RWPE2 (cell line): ENCODE data around the gene IRF2.

Experiments
- ATAC-seq: fragments of 200-7000 bp; cut with Tn5 transposase; 3 replicates; pipeline ENCODE4 v1.9.1; 2021; ENCODE audit warnings: low read depth
- DNase-seq: peaks from one replicate; pipeline ENCODE4 v3.0.0-alpha.2; 2020; ENCODE audit warnings: low spot score
- H3K27ac ChIP-seq: fragments of 450-650 bp; 2 replicates; pipeline ENCODE4 v1.5.1; 2017; ENCODE audit warnings: mild to moderate bottlenecking; ENCODE audit not compliant: poor library complexity, severe bottlenecking
- H3K27me3 ChIP-seq: fragments of 250-450 bp; sonication (Bioruptor Pico); 2 replicates; pipeline ENCODE4 v1.5.1; 2021; ENCODE audit warnings: mild to moderate bottlenecking, moderate library complexity; ENCODE audit not compliant: insufficient read depth, poor library complexity, severe bottlenecking
- H3K36me3 ChIP-seq: fragments of 250-450 bp; sonication (Bioruptor Pico); 2 replicates; pipeline ENCODE4 v1.5.1; 2020; ENCODE audit warnings: low read depth, mild to moderate bottlenecking, moderate library complexity
- H3K4me1 ChIP-seq: fragments of 250-450 bp; sonication (Bioruptor Pico); 2 replicates; pipeline ENCODE4 v1.5.1; 2021; ENCODE audit warnings: mild to moderate bottlenecking, moderate library complexity; ENCODE audit not compliant: insufficient read depth, poor library complexity, severe bottlenecking
- H3K4me3 ChIP-seq: fragments of 250-450 bp; sonication (Bioruptor Pico); 2 replicates; pipeline ENCODE4 v1.5.1; 2021; ENCODE audit warnings: mild to moderate bottlenecking, moderate library complexity; ENCODE audit not compliant: severe bottlenecking
- H3K9me3 ChIP-seq: fragments of 250-450 bp; sonication (Bioruptor Pico); 2 replicates; pipeline ENCODE4 v1.5.1; 2021; ENCODE audit warnings: mild to moderate bottlenecking, moderate library complexity; ENCODE audit not compliant: severe bottlenecking
- TF ChIP-seq, protein P1 (sequence below): fragments of 450-650 bp; IDR thresholded peaks from one replicate; pipeline ENCODE4 v1.5.1; 2017; ENCODE audit warnings: mild to moderate bottlenecking, moderate library complexity; ENCODE audit not compliant: poor library complexity, severe bottlenecking

The IRF2 gene

DNA sequence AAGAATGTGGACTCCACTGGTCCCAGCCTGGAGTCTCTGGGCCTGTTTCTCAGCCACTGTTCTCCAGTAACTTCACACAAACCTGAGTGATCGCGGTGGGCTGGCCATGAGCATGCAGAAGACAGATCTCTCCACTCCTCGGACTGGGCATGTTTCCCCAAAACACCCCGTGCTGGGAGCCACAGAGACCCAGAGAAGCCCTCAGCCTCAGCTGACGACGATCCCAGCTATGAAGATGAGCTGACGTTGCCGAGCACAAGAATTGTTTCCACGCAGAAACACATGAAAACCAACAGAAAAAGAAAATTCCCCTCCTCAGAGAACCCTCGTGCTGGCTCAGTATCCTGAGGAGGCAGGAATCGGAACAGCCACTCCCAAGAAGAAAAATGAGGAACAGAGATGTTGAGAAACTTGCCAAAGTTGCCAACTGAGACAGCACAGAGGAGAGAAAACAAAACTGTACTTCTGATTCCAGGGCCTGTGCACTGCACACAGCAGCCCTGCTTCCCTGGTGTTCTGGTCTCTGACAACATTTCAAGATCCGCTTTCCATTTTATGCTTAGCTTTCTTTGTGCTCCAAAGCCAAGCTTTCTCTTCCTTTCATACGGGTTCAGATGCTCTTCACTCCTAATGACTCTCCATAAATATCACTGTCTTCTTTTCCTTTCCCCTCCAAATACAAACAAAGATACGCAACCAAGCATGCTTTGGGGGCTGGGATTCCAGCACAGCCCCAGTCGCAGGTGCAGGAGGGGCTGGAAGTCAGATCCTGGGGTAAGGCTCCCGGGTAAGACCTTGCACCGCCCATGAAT is 81.4 kb downstream of the IRF2 start:
- Histone ChIP-seq H3K27me3 (no peaks in the 10 kb centered on the region), H3K27ac (no peak overlapping the region), H3K4me1 (no peaks in the 10 kb centered on the region), H3K4me3 (no peak overlapping the region), H3K36me3 (peaks cover 54% of the 10 kb centered on the region), H3K9me3 (no peaks in the 10 kb centered on the region)
- DNase-seq = no peak
- TF ChIP-seq, protein P1, sequence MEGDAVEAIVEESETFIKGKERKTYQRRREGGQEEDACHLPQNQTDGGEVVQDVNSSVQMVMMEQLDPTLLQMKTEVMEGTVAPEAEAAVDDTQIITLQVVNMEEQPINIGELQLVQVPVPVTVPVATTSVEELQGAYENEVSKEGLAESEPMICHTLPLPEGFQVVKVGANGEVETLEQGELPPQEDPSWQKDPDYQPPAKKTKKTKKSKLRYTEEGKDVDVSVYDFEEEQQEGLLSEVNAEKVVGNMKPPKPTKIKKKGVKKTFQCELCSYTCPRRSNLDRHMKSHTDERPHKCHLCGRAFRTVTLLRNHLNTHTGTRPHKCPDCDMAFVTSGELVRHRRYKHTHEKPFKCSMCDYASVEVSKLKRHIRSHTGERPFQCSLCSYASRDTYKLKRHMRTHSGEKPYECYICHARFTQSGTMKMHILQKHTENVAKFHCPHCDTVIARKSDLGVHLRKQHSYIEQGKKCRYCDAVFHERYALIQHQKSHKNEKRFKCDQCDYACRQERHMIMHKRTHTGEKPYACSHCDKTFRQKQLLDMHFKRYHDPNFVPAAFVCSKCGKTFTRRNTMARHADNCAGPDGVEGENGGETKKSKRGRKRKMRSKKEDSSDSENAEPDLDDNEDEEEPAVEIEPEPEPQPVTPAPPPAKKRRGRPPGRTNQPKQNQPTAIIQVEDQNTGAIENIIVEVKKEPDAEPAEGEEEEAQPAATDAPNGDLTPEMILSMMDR = no peak
- ATAC-seq = no peak

- no peak for ATAC-seq
- peaks cover 50% of the 10 kb centered on the region for H3K36me3 ChIP-seq
- no peaks in the 10 kb centered on the region for H3K9me3 ChIP-seq
- DNase-seq = no peak
- TF ChIP-seq, protein P1 = no peak
- no peak overlapping the region for H3K4me3 ChIP-seq
- no peaks in the 10 kb centered on the region for H3K4me1 ChIP-seq
- no peaks in the 10 kb centered on the region for H3K27me3 ChIP-seq
- H3K27ac ChIP-seq = no peak overlapping the region
Observed at GRCh38 chr4:184392316-184392715, 82.0 kb downstream of the IRF2 start.

DNA sequence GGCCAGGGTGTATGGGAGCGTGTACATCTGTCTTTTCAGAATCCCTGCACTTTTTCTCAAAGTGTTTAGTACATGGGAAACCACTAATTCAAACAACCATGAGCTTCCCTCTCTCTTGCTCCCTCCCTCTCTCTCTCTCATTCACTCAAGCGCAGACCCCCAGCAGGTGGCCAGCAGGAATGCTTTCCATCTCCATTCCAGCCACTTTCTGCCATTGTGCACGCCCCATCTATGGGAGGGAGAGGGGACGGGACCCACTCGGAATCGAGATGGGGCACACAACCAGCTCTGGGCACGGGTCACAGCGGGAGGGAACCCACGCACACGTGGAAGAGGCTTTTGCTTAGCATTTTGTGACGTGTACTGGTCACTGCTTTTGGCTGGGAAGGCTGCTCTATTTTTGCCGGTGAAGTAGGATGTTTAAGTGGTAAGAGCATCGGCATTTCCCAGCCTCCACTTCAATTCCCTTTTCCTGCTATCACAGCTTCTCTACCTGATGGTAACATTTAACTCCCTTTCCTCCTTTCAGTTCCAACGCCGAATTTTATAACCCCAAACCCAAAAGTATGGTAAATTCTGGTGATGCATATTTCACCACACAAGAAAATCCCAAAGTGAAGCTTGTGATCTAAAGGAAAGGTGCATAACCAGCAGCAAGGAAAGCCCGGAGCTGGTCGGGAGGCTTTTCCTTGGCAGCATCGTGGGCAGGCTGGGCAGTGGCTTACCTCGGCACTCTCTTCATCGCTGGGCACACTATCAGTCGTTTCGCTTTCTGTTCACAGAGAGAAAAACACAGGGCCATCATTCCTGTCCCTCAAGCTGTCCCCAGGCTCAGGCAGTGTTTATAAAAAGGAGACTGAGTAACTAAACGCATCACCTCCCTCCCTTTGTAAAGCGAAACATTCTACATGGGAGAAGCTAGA is 84.1 kb downstream of the IRF2 start:
- TF ChIP-seq, protein P1 = no peak
- H3K4me1 ChIP-seq = peaks cover 3% of the 10 kb centered on the region
- no peak overlapping the region for H3K4me3 ChIP-seq
- peaks cover 44% of the 10 kb centered on the region for H3K36me3 ChIP-seq
- no peaks in the 10 kb centered on the region for H3K27me3 ChIP-seq
- H3K9me3 ChIP-seq = no peaks in the 10 kb centered on the region
- ATAC-seq (no peak), DNase-seq (no peak)
- H3K27ac ChIP-seq = no peak overlapping the region

- Histone ChIP-seq H3K9me3 (no peaks in the 10 kb centered on the region), H3K4me1 (peaks cover 18% of the 10 kb centered on the region), H3K36me3 (peaks cover 39% of the 10 kb centered on the region), H3K27ac (no peak overlapping the region), H3K27me3 (no peaks in the 10 kb centered on the region), H3K4me3 (no peak overlapping the region)
- DNase-seq = no peak
- no peak for ATAC-seq
- TF ChIP-seq, protein P1 = no peak
Observed at GRCh38 chr4:184388106-184388505, 86.2 kb downstream of the IRF2 start.
